ENCODE measurements around the gene PSME2. TPM values are rescaled to one million over a fixed set of nuclear protein-coding genes. Genes with fewer than 3 reads are reported as not detected.

The PSME2 gene
- 802 and 822 TPM in 2 replicates for total RNA-seq

GRCh38 chr14:24146453-24146977, at the start of gene PSME2:
Gene PSME2, minus strand, starts transcription at chr14:24146610. Its CDS starts 29 bp downstream, at chr14:24146581.
- intact Hi-C loops (cut with micrococcal nuclease), result loop anchor here (1.0 to 10.0 kb wide), 10 partner anchors 10 to 1232 kb away; partner anchors contain the start of genes BCL2L2, CHMP4A, DHRS1 and IPO4

GRCh38 chr14:24195186-24196070, 49.0 kb upstream of the PSME2 start, which contains the start of gene TM9SF1:
Gene TM9SF1, minus strand, starts transcription at chr14:24195441. Its CDS starts 422 bp downstream, at chr14:24195019.
- intact Hi-C loops (cut with micrococcal nuclease), result loop anchor here (1.0 to 5.0 kb wide), 10 partner anchors 18 to 643 kb away; partner anchors contain the start of genes CHMP4A, DCAF11, DHRS1 and EMC9

GRCh38 chr14:24194873-24195185, 48.4 kb upstream of the PSME2 start:
- intact Hi-C loops (cut with micrococcal nuclease), result loop anchor here (1.0 to 5.0 kb wide), 11 partner anchors 18 to 643 kb away; partner anchors contain the start of genes CHMP4A, DCAF11, DHRS1 and EMC9

GRCh38 chr14:24194186-24194872, 47.9 kb upstream of the PSME2 start:
- intact Hi-C loops (cut with micrococcal nuclease), result loop anchor here (1.0 kb wide), 1 partner anchor 77 kb away; the partner anchor contains the start of gene RABGGTA

- intact Hi-C loops (cut with micrococcal nuclease), result no loop called here
These were observed 46.5 kb upstream of the PSME2 start for GRCh38 chr14:24192933-24193332.

GRCh38 chr14:24190416-24190815, 44.0 kb upstream of the PSME2 start:
- intact Hi-C loops (cut with micrococcal nuclease), result no loop called here

GRCh38 chr14:24189460-24189859, 43.0 kb upstream of the PSME2 start:
- intact Hi-C loops (cut with micrococcal nuclease), result no loop called here

- intact Hi-C loops (cut with micrococcal nuclease), result no loop called here
These were observed 42.6 kb upstream of the PSME2 start for GRCh38 chr14:24189059-24189375.

GRCh38 chr14:24188251-24189058, 42.0 kb upstream of the PSME2 start, which contains the start of gene IPO4:
Gene IPO4, minus strand, starts transcription at chr14:24188816. Its CDS starts 29 bp downstream, at chr14:24188787.
- intact Hi-C loops (cut with micrococcal nuclease), result loop anchor here (1.0 kb wide), 10 partner anchors 25 to 254 kb away; partner anchors contain the start of genes CHMP4A, DCAF11, DHRS1 and GMPR2

GRCh38 chr14:24187539-24187915, 41.1 kb upstream of the PSME2 start:
- intact Hi-C loops (cut with micrococcal nuclease), result no loop called here

GRCh38 chr14:24186831-24187538, 40.6 kb upstream of the PSME2 start:
- intact Hi-C loops (cut with micrococcal nuclease), result no loop called here

GRCh38 chr14:24185741-24186140, 39.3 kb upstream of the PSME2 start:
- intact Hi-C loops (cut with micrococcal nuclease), result no loop called here

GRCh38 chr14:24185026-24185425, 38.6 kb upstream of the PSME2 start:
- intact Hi-C loops (cut with micrococcal nuclease), result no loop called here

- intact Hi-C loops (cut with micrococcal nuclease), result no loop called here
These were observed 37.9 kb upstream of the PSME2 start for GRCh38 chr14:24184104-24184970.

- intact Hi-C loops (cut with micrococcal nuclease), result no loop called here
These were observed 36.6 kb upstream of the PSME2 start for GRCh38 chr14:24183014-24183481.

GRCh38 chr14:24182110-24182882, 35.9 kb upstream of the PSME2 start:
- intact Hi-C loops (cut with micrococcal nuclease), result no loop called here

GRCh38 chr14:24181371-24182077, 35.1 kb upstream of the PSME2 start:
- intact Hi-C loops (cut with micrococcal nuclease), result no loop called here

Measured in T-helper 1 cell treated with Interleukin-12 subunit alpha and Interleukin-12 subunit beta and Interleukin-4 antibody, amounts not matched to agents 30 ng/mL and 1 ng/mL, for 36 hours (primary cell).